DND-41 (cell line): ENCODE data around the gene KIF26A.

ENCODE experiments used
- CTCF ChIP-seq: IDR thresholded peaks from 2 replicates; pipeline ENCODE4 v1.5.1; 2012; ENCODE audit warnings: borderline replicate concordance, low read length, moderate library complexity, mild to moderate bottlenecking; ENCODE audit not compliant: poor library complexity, severe bottlenecking; ENCODE audit errors: extremely low read depth
- EZH2 ChIP-seq: IDR thresholded peaks from 3 replicates; pipeline ENCODE4 v1.6.1; 2012; ENCODE audit warnings: borderline replicate concordance, low read depth, mild to moderate bottlenecking, moderate library complexity, low read length, inconsistent platforms; ENCODE audit not compliant: severe bottlenecking

DNA sequence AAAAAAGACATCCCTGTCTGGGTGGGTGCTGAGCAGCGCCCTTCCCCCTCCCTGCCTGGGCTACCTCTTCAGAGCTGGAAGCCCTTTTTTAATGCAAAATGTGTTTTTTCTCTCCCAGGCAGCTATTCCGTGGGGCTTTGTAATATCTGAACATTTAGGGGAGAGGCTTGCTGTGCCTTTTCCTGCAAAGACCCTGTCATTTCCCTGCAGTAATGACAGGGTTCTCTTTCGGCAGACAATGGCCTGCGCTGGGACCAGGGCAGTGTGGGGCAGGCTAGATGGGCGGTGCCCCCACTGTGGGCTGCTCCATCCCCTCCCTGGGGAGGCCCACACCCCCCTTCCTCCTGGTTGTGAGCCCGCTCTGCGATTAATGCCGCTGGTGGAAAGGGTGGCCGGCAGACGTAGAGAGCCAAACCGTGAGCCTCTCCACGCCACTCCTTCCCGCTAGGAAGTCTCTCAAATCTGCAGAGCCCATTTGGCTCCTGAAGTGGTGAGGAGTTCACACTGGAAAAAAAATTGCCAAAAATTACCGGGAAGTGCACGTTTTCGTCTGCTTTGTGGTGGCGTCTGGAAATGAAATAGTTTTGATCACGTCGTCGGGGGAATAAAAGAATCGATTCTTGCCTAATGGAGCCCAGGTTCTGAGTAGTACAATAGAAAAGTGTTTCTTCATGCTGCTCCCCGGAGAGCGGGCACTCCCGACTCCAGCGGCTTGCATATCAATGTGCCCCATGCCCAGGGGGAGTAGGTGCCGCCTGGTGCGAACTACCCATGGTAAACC lies 31.5 kb downstream of the KIF26A start:
- TF ChIP-seq CTCF, result no peak
- TF ChIP-seq EZH2, result no peak
